Left cardiac atrium (tissue), 4 donors: ENCODE measurements around the gene CFC1. TPM values are rescaled to one million over a fixed set of nuclear protein-coding genes. Genes with fewer than 3 reads are reported as not detected.
"Not testable (repeated sequence)": the region's sequence is repeated elsewhere in the genome, so short reads cannot be mapped to it uniquely, and the experiment has no call there.

Source experiments
- ATAC-seq, 2 donors: fragments of 200-7000 bp; cut with Tn5 transposase; one replicate each; pipeline ENCODE4 v1.9.1; 2020; ENCODE audit warnings: mild to moderate bottlenecking in 2 of 2, moderate library complexity in 2 of 2
- DNase-seq: peaks from one replicate; pipeline ENCODE4 v3.0.0-alpha.2; 2020
- intact Hi-C, 2 donors: fragments of 100-400 bp; cut with DNase I; formaldehyde crosslinking; loops; one replicate each; pipeline versions ENCODE4 v1.14.1 to v1.15.1; 2022 to 2023
- long read RNA-seq: library from polyadenylated mRNA; unstranded; transcript quantifications from one replicate; pipeline ENCODE4 v2.0.0, GENCODE V29; 2021
- total RNA-seq, 2 donors: library from RNA; stranded (reverse); fragmentation: NEBNext Ultra II Directional; extraction: Animal tissue kit (Norgen Biotek cat#: 25700); gene quantifications; one replicate each; pipeline ENCODE4 v1.2.1, GENCODE V29; 2021
- donor health status: DM: no; HTN: yes; CAD: no.
- donor health status: DM: no; HTN: yes; CAD: no; lungs with severe emphysema.
- donor health status: DM: yes; HTN: yes; CAD: no.
- donor health status: Dilated cardiomyopathy.

The CFC1 gene
- total RNA-seq, result under 1 TPM in 1 of 2 donors, not detected in 1; 0.76 TPM
- long read RNA-seq, result 0 reads

- DNase-seq, ATAC-seq, intact Hi-C loops: not testable (repeated sequence)
Measured at GRCh38 chr2:130599393-130599792, at the start of gene CFC1. Gene CFC1, minus strand, starts transcription at chr2:130599575. Its CDS starts 288 bp downstream, at chr2:130599287.

GRCh38 chr2:130641688-130642087 is 42.3 kb upstream of the CFC1 start:
- intact Hi-C loops, ATAC-seq: not testable (repeated sequence)

GRCh38 chr2:130638973-130639372 is 39.6 kb upstream of the CFC1 start:
- DNase-seq, intact Hi-C loops, ATAC-seq: not testable (repeated sequence)

More at GRCh38 chr2:130641688-130642087, 42.3 kb upstream of the CFC1 start:
- not testable (repeated sequence) for DNase-seq

DNA sequence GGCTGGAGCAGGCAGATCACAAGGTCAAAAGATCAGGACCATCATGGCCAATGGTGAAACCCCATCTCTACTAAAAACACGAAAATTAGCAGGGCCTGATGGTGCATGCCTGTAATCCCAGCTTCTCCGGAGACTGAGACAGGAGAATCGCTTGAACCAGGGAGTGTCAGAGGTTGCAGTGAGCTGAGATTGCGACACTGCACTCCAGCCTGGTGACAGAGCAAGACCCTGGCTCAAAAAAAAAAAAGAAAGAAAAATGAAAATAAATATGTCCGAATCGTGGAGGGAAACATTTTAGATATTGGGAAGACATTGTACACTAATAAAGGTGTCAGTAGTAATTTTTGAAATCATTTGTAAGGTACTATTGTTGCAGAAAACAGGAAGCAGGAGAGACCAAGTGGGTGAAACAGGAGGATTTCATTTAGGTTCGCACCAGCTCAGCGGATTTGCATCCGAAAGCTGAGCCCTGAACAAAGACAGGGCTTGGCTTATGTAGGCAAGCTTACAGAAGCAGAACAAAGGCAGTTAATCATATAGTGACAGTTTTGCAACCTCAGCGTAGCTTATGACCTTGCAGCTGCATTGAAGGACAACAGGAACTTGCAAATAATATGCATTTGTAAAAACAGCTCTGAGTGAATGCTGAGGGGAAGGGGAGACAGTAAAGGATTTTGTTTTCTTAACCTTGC is 29.6 kb upstream of the CFC1 start:
- ATAC-seq, intact Hi-C loops, DNase-seq: not testable (repeated sequence)

DNA sequence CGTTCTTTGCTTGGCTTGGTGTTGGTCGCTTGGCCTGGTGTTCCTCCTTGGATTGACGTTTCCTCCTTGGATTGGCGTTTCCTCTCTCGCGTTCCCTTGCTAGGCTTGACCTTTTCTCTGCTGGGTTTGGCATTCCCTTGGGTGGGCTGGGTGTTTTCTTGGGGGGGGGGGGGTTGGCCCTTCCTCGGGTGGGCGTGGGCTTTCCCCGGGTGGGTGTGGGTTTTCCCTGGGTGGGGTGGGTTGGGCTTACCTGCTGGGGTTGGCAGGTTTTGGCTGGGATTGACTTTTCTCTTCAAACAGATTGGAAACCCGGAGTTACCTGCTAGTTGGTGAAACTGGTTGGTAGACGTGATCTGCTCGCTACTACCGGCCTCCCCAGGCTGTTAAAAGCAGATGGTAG is 11.8 kb upstream of the CFC1 start, which contains the start of gene POTEJ:
TSS of gene POTEJ (plus strand) at position 301 of the 400 bp plus-strand sequence. CDS start at position 394, 93 bp downstream.
- DNase-seq, intact Hi-C loops, ATAC-seq: not testable (repeated sequence)

DNA sequence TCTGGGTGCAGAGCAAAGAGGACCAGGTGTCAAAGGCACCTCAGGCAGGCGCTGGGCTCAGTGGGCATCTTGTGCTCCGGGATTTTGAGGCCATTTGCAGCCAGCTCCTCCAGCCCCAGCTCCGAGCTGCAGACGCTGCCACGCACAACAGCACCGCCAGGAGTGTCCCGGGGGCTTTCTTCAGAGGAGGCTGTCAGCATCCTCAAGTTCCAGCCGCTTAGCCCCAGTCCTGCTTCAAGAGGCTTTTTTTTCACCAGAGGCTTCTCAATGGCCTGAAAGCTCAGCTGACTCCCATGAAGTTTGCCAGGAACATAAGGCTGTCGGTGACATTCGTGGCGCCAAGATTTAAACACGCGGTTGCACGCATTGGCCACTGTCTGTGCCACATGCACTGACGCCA is 11.1 kb upstream of the CFC1 start:
- DNase-seq, intact Hi-C loops, ATAC-seq: not testable (repeated sequence)

GRCh38 chr2:130609002-130609920 is 9.9 kb upstream of the CFC1 start:
- DNase-seq, intact Hi-C loops, ATAC-seq: not testable (repeated sequence)

GRCh38 chr2:130608276-130609001 is 9.1 kb upstream of the CFC1 start:
- ATAC-seq, intact Hi-C loops, DNase-seq: not testable (repeated sequence)

- peak; percentile 91 to 93 for ATAC-seq
- DNase-seq, intact Hi-C loops: not testable (repeated sequence)
Measured at GRCh38 chr2:130601648-130602302, 2.4 kb upstream of the CFC1 start.

DNA sequence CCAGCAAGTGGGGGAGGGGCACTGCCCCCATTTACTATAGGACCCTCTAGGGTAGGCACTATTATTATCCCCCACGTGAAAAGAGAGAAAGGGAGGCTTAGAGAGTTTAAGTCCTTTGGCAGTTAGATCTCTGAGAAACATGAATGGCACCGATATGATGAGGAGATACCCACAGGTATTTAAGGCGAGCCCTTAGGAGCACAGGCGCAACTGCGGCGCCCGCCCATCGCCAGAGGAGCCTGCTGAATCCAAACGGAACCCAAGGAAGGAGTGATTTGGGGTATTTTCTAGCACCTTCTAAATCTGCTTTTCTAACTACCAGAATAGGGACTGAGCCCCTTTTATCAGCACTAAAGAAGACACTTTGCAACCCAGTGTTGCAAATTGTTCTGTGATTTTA is 551 bp upstream of the CFC1 start:
- ATAC-seq, intact Hi-C loops, DNase-seq: not testable (repeated sequence)

DNA sequence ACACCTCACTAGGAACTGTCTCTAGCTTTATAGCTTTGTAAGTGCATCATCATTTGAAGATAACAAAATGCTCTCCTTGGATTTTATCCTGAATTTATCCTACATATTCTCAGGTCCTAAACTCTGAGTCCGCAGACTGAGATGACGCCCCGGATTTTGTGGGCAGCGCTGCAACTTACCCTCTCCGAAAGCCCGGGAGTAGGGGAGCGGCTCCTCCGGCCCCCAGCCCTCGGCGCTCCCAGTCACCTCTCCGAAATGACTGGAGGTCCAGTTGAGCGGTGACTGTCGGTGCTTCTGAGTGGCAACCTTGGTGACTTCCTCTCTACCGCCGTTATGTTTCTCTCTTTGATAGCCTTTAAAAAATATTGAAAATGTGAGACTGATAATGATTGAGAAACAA is 912 bp downstream of the CFC1 start:
- ATAC-seq, DNase-seq, intact Hi-C loops: not testable (repeated sequence)

- DNase-seq, intact Hi-C loops: not testable (repeated sequence)
- ATAC-seq, result peak in 1 of 2 donors; percentile 23
Measured at GRCh38 chr2:130597994-130598393, 1.4 kb downstream of the CFC1 start.

DNA sequence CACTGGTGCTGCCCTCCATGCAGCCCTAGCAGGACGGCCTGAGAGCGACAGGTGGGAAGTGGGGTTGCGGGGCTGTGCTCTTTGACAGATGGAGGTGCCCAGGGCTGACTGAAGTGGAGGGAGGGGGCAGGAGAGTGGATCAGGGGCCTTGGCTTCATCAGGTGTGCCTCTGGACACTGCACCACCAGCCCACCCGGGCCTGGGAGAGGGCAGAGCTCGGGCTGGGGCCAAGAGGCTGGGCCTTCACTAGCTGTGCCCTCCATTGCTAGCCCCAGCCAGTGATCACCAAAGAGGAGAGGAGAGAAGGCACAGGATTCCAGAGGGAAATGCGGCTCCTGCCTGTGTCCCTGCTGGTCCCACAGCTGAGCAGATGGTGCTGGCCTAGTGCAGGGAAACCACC is 2.6 kb downstream of the CFC1 start:
- DNase-seq, ATAC-seq, intact Hi-C loops: not testable (repeated sequence)

DNA sequence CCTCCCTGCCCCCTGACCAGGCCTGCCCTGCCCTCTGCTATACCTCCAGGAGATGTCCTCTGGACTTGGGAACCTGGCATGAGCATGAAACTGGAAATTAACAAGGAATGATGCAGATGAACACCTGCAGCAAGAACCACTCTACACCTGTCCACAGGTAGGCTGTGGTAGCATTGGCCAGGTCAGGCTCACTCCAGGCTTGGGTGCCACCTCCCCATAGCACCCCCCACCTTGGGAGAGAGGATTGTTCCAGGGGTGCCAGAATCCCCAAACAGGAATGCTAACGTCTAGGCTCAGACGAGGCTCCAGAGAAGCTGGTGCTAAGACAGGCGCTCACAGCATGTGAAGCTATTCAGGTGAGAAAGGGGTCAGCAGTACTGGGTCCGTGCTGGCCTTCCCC is 5.4 kb downstream of the CFC1 start:
- DNase-seq, ATAC-seq, intact Hi-C loops: not testable (repeated sequence)

- DNase-seq, result not testable (repeated sequence)
Measured at GRCh38 chr2:130592791-130593414, 6.5 kb downstream of the CFC1 start.

GRCh38 chr2:130590842-130591359 is 8.5 kb downstream of the CFC1 start:
- DNase-seq, intact Hi-C loops: not testable (repeated sequence)
- ATAC-seq, result peak; percentile 82 to 94

More at GRCh38 chr2:130592791-130593414, 6.5 kb downstream of the CFC1 start:
- peak in 1 of 2 donors; percentile 25 for ATAC-seq
- intact Hi-C loops, result not testable (repeated sequence)

GRCh38 chr2:130590170-130590841 is 9.1 kb downstream of the CFC1 start:
- intact Hi-C loops, DNase-seq: not testable (repeated sequence)
- ATAC-seq, result peak in 1 of 2 donors; percentile 44
